Inflammatory macrophage treated with lipopolysaccharide for 1 hour (primary cell): Measurements from ENCODE around the gene PPP1R9A.
A peak's percentile ranks its signal among the peaks of the same experiment; 100 is the strongest.

Source experiments
- DNase-seq, 2 donors: peaks; one replicate each; pipeline ENCODE4 v3.0.0-alpha.2; 2020 to 2022

Gene PPP1R9A

DNA sequence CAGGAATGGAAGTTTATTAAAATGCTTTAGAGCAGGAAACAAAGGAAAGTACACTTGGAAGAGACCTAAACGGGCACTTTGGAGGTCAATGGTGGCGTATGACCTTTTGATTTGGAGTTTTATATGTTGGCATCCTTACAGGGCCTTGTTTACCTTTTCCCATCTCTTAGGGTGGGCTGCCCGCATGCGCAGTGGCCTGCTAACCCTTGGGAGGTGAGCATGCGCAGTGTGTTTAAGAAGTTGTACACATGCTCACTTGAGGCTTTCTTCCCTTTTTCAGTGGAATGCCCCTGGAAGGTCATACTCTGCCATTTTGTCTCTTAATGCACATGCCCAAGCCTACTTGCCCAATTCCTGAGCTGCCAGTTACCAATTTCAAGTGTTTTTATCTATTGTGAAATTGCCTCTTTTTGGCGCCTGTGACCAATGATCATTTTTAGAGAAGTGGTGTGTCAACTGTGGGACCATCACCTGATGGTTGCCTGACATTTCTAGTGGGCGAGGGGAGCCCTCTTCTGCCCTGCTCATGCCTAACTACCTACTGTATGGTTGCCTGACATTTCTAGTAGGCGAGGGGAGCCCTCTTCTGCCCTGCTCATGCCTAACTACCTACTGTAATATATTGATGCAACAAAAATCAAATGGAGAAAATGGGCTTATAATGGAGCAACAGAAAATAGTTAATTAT, 138.0 kb downstream of the PPP1R9A start:
- DNase-seq, result peak in 1 of 2 donors; percentile 19

- DNase-seq, result no peak
Measured at GRCh38 chr7:95046494-95047240, 139.3 kb downstream of the PPP1R9A start.

DNA sequence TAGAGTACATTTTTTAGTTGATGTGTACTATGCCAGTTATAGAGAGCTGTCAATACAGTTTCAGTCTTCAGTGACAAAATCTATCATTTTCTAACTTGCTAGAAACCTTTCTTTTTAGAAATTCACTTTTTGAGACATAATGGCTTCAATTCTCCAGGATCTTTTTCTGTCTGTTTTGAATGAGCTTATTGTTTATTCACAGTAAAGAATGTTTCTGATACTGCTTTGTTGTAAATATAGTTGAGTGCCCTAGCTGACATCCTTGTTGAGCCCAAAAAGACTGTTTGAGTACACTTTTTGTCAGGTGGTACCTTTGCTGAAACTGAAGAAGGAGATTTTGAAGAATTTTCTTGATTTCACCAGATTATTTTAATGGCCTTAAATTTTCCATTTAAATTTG, 139.9 kb downstream of the PPP1R9A start:
- DNase-seq, result no peak

DNA sequence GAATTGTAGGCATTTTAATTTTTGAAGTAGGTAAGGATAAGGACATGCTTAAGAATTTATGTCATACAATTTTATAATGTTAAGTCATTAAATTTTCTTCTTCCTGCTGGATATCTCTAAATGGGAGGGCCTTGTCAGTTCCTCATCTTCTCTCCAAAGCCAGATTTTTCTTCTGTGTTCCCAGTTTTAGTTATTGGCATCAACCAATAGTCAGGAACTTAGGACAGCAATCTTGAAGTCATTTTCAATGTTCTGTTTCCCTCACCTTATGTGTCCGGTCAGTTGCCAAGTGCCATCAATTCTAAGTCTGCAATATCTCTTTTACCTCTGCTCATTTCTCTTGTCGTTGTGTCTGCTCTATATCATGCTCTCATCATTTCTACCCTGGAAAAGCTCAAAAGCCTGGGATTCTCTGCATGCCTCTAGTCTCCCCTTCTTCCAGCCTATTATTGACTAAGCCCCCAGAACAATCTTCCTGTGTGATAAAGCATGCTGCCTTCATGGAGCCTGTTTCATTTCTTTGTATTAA, 145.2 kb downstream of the PPP1R9A start:
- DNase-seq, result no peak

- no peak for DNase-seq
Measured at GRCh38 chr7:95054386-95054785, 147.0 kb downstream of the PPP1R9A start.

GRCh38 chr7:95055295-95055694, 147.9 kb downstream of the PPP1R9A start:
- DNase-seq, result no peak

DNA sequence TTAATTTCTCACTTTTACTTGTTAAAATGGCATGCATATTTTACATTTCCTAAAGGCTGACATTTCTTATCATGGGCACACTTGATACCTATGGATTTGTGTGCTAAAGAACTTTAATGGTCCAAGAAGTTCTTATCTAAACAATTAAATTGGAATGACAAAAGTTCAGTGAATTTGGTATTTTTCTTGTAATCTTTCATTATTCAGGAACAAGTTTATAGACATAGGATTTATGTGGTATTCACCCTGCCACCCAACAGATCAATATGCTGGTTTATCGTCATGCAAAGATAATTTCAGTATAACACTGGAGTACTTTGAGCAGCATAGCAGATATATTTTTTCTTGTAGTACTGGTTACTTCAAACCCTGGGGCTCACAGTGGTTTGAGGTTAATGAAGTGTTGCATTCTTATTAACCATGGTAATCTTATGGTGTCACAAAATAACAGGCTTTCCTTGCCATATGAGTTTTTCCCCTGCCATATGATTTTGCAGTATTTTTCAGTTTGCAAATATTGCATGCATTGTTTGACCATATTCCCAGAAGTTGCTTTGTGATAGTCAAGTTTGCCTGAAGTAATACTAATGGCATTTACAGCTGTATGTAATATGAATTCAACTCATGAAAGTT, 148.8 kb downstream of the PPP1R9A start:
- no peak for DNase-seq

DNA sequence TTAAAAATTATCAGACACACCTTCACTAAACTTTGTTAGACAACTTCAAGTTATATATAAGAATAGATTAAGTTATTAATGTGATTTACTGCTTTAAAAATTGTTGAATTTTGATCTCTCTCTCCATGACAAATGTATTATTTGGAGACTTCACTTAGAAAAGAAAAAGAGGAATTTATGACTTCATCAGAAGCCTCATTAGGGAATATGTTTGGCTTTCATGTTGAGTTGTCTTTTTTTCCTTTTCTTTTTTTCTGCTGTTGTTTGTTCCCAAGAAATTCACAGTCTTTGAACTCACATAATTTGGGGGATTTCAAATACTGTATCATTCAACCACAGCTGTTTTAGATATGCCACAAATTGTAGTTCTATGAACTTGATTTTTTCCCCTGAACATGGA, 149.5 kb downstream of the PPP1R9A start:
- DNase-seq, result no peak

DNA sequence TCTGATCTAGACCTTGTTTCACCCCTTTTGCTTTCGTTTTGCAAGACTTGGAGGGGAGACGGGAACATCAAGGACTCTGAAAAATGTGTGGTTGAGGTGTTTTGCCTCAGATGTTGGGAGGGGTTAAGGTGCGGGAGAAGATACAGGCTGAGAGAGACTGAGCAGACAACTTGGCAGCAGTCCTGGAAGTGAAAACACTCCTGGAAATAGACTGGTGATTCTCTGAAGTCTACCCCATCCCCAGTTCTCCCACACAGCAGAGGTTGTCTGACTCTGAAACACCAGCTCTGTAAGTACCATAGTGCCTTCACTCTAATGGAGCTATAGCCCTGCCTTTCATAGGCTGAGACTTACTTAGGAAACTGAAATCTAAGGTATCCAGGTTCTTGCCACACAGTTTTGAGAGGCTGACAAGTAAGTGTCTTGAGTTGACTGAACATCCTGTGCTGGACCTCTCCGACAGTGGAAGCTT, 152.5 kb downstream of the PPP1R9A start:
- no peak for DNase-seq

GRCh38 chr7:95062901-95063300, 155.5 kb downstream of the PPP1R9A start:
- DNase-seq, result no peak

DNA sequence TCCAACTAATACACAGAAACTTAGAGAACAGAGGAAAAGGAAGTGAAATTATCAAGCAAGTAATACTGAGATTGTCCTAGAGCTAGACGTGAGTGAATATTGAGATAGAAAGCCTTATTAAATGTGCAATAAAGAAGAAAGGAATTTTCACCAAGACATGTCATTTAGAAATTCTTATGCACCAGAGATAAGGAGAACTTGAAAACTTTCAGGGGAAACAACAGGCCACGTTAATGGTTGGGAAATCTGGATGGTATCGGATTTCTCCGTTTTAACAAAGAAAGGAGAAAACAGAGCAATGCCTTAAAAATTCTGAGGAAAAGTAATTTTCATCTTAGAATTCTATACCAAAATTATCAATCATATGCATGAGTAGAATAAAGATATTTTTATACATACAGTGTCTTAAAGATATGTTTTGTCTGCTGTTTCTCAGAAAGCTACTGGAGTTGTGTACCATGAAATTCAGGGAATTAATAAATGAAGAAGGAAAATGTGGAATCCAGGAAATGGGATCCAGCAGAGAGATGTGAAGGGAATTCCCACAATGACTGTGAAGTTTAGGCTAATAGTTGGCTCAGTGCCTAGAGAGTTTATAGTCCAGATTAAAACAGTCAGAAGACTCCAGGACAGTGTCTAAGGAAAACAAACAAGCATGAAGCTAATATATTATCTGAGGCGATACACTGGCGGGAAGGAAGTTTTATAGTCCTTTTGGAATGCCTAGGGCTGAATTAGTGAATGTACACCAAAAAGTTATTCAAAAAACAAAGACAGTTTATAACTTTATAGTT, 159.5 kb downstream of the PPP1R9A start:
- DNase-seq, result no peak

DNA sequence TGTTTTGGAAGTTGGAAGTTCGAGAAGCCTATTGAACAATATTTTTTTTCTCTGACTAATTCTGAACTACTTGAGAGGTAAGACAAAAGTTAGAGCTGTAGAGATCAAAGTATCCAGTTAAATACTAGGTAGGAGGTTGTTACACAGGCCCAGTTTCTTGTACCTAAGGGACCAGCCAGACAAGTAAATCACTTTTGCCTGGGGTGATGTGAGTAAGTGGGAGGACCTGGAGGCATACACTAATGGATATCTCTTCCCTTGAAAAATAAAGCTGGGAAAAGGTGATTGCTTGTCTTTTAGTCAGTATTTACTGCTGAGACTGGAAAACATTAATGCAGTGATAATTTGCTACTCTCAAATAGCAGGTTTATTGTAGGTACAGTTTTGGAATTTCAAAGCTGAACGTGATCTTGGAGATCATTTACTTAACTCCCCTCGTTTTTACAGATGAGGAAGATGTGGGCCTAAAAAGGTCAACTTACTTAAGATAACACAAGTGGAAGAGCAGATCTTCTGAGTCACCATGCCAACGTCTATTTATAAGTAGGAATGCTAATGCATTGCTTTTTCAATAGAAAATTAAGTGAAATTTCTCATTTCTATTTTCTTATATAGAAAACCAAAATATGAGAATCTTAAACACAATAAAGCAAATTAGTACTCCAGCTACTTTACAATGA, 181.3 kb downstream of the PPP1R9A start:
- DNase-seq, result no peak

DNA sequence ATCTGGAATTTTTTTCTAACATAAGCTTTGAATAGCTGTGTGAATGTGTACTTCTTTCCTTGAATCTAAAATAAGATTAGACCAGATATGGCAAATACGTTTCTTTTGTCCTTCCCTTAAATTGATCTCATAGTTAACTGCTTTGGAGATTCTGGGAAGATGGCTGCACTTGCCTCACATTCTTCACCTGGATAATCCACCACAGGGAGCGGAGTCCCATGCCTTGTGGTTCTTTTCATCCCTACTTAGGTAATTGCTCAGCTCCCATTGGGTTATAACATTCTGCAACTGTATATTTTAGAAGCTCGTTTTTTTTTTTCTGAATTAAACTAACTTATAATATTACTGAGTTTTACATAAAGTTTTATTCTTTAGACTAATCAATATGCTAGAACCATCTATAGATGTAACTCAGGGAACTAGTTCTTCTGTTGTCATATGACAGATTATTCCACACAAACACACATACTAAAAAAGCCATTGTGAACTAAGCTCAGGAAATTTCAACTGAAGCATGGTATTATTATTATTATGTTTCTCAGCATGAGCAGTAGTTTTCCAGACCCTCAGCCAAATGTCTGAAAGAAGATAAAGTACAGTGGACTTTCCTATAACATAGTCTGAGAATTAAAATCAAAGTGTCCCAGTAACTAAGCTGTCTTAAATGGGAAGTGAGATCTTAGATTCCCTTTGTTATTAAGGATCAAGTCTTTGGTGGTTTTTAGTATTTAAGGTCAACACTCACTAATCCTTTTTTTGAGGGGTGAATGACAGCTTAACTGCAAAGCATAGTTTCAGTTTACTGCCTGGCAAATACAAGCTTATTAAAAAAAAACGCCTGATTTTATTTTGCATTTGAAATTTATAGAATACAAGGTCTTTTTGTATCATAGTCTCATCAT, 182.3 kb downstream of the PPP1R9A start:
- no peak for DNase-seq

- no peak for DNase-seq
Measured at GRCh38 chr7:95092324-95092723, 184.9 kb downstream of the PPP1R9A start.

DNA sequence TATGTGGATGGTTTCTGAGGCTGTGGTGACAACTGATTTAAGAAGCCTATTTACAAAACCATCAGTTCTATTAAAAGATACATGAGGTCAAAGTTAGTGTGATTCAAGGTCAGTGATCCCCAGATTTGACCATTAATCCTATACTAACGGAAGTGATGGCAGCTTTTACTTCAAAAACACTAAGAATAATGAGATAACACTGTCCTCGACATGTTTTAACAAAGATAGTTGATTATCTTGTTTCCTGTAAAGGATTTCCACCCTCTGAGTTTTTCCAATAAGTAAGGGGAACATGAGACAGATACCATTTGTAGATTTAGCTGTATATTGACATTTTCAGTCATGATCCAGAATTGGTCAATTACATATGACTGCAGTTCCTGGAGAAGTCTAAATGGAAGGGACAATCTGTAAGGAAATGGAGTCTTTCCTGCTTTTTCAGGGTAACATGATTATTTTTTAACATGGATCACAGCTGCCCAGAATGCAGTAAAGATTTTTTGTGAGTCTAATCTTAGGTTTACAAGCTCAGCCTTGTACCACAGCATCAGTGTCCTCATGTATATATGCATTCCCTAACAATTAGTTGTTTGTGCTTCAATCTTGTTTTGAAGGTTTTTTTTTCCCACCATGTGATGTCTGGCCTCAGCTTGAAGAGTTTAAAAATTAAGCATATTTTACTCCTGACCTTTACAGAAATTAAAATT, 188.0 kb downstream of the PPP1R9A start:
- DNase-seq, result no peak

DNA sequence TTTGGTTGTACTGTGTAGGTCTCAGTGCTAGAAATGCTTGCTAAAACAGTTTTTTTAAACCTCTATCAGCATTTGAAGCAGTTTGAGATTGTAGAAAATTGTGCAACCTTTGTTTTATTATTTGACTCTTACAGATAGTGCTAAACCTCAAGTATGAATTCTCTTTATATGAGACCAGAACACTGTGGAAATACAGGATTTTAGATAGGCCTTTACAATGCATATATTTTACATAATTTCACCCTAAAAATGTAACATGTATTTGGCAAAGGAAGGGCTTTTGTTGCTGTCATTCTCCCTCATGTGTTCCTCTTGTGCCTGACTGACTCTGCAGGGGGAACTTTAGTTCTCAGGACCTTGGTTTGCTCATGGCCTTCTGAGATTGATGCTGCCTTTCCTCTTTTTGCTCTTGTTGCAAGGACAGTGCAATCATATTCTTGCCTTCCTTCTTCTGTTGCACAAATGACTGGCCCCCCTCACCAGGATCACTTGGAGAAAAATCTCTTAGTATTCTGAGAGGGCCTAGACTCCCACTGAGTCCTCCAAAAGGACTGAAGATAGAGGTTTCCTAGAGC, 188.7 kb downstream of the PPP1R9A start:
- DNase-seq, result peak; percentile 29 to 73

DNA sequence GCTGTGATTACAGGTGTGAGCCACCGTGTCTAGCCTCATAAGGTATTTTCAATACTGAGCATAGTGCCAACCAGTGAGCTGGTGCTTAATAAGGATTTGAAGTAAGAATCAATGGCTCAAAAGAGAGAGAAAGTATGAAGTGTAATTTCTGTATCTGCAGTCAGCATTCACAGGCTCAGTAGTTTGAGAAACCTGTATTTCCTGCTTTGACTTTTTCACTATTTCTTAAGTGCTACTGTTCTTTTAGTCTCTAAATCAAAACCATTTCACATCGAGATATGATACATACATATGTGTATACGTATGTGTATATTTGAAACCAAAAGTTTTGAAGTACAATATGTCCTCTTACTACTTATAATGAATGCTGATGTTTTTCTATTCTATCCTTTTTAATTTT, 189.9 kb downstream of the PPP1R9A start:
- no peak for DNase-seq

DNA sequence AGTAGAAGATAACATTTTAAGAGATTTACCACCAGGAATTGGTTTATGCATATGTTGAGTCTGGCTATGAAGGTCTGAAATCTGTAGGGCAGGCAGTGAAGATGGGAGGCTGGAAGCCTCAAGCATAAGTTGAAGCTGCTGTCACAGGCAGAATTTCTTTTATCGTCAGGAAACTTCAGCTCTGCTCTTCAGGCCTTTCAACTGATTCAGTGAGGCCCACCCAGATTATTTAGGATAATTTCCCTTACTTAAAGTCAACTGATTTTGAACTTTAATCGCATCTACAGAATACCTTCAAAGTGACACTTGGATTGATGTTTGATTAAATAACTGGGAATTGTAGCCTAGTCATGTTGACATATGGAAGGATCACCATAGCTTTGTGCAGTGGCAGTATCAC, 190.5 kb downstream of the PPP1R9A start:
- DNase-seq, result no peak

- no peak for DNase-seq
Measured at GRCh38 chr7:95099106-95099505, 191.7 kb downstream of the PPP1R9A start.

DNA sequence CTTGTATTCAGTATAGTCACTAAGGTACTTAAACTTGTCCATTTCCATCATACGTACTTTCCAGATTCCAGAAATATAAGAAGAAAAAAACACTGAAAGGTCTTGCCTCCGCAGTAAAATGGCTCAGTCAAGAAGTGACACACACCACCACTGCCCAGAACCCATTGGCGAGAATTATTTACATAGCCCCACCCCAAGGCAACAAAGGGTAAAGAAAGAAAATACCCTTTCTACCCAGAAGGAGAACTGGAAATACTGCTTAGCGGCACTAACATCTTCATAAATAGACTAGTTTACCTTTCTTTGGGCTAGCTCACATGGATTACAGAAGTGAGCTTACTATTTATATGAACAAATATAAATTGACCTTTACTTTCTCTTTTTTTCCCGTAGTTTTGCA, 194.0 kb downstream of the PPP1R9A start:
- DNase-seq, result no peak
